Nucleus accumbens (tissue), 56 donors: ENCODE results near the gene PDZRN4.
"Not testable (repeated sequence)": the region's sequence is repeated elsewhere in the genome, so short reads cannot be mapped to it uniquely, and the experiment has no call there.

ENCODE experiments used
- DNase-seq, 56 donors: peaks; one replicate each; lab custom pipeline; 2025; lab: John Stamatoyannopoulos, UW

The PDZRN4 gene

DNA sequence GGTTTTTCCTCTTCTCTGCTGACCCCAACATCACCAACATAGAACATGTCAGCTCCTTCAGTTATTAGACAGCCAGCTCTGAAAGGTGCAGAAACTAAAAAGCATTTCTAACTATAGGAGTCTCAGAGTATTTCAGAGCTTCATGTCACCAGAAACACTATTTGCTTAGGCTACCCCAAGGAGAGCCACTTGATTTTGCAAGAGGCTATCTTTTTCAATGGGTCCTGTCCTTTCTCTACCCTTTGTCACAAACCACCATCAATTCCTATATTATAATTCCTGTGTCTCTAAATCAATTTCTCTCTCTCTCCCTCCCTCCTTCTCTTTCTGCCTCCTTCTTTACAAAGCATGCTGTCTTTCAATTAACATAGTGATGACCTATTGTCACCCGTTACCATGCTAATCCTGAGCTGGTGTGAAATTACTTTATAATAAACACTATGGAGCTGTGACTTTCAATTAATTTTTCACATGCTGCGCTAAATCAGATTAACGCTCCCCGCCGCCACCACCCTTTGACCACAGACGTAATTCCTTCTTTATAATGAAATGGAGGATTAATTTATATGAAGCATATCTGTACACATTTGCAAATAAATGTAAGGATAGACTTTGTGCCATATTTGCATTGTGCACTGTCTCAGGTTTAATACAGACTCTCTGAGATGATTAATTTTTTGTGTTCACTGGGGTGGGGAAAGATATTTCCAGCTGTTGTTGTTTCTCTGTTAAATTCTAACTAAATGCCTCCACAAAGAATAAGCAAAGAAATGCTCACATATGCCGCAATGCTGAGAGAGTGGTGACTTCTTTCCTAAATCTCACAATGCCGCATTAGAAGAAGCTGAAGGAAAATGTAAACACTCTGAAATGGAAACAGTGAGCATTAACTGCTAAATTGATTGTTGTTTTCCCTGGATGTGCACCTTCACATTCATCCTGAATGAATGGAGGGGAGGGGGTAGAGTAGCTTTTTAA, 418.6 kb downstream of the PDZRN4 start:
- no peak for DNase-seq

DNA sequence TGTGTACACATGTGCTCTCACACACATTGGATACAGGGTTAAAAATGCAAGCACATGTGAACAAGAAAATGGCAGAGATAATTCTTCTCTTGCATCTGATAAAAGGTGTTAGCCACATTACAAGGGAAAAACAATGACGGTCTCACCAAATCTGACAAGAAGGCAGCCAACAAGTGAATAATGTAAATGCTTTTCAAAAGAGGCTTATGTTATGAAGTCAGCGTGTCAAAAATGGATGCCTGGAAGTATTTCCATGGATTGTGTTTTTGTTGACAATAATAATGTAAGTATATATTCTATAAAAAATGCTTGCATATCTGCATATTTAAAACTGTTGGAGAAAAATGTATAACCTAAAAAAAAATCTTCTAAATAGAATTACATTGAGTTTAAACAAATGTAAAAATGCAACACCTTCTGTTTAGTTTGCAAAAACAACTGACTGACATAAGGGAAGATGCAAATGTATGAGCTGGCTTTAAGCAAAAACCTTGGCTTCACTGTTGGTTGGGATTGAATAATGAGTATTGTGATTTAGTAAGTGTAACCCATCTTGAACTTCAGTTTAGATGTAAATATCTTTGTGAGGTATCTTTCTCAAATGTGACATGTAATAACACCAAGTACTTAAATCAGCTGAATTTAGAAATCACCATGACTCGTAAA, 424.9 kb downstream of the PDZRN4 start:
- no peak for DNase-seq

DNA sequence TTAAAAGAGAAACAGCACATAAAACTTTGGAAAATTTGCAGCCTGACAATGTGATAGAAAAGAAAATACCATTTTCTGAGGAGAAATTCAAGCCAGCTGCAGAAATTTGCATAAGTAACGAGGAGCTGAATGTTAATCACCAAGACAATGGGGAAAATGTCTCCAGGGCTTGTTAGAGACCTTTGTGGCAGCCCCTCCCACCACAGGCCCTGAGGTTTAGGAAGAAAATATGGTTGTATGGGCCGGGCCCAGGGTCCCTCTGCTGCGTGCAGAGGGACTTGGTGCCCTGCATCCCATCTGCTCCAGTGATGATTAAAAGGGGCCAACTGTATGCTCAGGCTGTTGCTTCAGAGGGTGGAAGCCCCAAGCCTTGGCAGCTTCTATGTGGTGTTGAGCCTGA, 427.1 kb downstream of the PDZRN4 start:
- not testable (repeated sequence) for DNase-seq

DNA sequence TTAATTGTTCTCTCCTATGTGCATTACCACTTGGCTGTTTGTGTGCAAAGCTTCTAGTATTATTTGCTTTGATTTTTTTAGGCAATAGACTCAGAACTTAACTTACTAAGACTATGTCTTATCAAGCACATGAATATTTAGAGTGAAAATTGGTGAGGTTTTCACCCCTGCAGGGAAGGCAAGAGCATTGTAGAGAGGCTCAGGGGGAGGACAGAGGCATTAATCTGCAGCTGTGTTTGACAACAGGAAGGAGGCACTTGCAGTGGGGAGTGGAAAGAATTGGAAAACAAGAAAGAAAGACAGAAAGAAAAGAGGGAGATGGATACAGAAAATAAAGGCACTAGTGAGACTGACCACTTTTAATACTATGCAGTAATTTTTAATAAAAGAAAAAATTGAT, 431.6 kb downstream of the PDZRN4 start:
- no peak for DNase-seq

DNA sequence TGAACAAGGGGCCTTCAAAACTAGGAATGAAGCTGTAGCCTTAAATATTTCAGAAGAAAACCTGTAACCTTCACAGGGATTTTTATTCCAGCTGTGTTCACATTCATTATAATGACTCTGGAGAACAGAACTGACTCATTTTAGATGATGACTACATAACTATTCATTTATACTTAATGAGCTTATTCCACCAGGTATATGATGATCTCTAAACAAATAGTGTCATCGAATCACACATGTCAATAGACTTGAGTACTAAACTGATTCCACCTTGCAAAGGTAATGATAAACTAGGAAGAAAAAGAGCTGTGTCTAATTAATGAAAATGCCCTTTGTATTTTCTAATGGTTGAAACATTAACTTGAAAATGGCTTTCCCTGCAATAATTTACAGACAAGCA, 433.2 kb downstream of the PDZRN4 start:
- DNase-seq = no peak
